AG10803 (cell line): ENCODE results near the gene PPM1M.
A peak's percentile ranks its signal among the peaks of the same experiment; 100 is the strongest.
"Not testable (repeated sequence)": the region's sequence is repeated elsewhere in the genome, so short reads cannot be mapped to it uniquely, and the experiment has no call there.

Experiments used
- DNase-seq: peaks from one replicate; pipeline ENCODE4 v3.0.0; 2010; ENCODE audit warnings: low read depth
- H3K4me3 ChIP-seq: 2 replicates; pipeline ENCODE4 v1.5.1; 2011; ENCODE audit warnings: mild to moderate bottlenecking, low read length, control low read depth
- TF ChIP-seq, protein P1 (sequence below): conservative IDR thresholded peaks from 2 replicates; pipeline ENCODE4 v1.5.1; 2011; ENCODE audit warnings: mild to moderate bottlenecking, low read length, control low read depth, inconsistent platforms

PPM1M gene

DNA sequence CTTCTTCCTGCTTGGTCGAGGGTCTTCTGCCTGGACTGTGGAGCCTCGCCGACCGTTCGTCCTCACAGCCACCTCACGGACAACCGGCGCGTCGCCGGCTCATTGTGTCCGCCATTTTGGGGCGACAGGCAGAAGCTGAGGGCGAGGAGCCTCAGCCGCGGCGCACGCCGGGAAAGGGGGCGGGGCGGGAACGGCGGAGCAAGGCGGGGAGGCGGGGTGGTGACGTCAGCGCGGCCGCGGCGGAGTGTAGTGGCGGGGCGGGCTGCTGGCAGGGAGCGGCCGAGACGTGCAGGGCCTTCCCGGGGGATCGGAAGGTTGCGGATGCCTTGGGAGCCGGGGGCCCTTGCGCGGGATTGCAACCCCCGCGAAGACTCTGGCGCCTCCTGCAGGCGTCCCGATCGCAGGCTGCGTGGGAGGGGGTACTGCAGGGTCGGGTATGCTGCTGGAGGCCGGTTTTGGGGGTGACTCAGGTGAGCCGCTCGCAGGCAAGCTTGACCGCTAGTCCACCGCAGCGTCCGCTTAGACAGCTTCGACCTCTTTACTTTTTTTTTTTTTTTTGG is 33.0 kb downstream of the PPM1M start, which contains the start of gene WDR82:
WDR82 (minus strand) TSS at position 140 of the 560 bp plus-strand sequence. CDS start 288 bp downstream, outside the sequence.
- DNase-seq = peak; percentile 92
- TF ChIP-seq, protein P1, sequence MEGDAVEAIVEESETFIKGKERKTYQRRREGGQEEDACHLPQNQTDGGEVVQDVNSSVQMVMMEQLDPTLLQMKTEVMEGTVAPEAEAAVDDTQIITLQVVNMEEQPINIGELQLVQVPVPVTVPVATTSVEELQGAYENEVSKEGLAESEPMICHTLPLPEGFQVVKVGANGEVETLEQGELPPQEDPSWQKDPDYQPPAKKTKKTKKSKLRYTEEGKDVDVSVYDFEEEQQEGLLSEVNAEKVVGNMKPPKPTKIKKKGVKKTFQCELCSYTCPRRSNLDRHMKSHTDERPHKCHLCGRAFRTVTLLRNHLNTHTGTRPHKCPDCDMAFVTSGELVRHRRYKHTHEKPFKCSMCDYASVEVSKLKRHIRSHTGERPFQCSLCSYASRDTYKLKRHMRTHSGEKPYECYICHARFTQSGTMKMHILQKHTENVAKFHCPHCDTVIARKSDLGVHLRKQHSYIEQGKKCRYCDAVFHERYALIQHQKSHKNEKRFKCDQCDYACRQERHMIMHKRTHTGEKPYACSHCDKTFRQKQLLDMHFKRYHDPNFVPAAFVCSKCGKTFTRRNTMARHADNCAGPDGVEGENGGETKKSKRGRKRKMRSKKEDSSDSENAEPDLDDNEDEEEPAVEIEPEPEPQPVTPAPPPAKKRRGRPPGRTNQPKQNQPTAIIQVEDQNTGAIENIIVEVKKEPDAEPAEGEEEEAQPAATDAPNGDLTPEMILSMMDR = peak; percentile 51
- H3K4me3 ChIP-seq = peak within 1 kb of the TSS; percentile 97

DNA sequence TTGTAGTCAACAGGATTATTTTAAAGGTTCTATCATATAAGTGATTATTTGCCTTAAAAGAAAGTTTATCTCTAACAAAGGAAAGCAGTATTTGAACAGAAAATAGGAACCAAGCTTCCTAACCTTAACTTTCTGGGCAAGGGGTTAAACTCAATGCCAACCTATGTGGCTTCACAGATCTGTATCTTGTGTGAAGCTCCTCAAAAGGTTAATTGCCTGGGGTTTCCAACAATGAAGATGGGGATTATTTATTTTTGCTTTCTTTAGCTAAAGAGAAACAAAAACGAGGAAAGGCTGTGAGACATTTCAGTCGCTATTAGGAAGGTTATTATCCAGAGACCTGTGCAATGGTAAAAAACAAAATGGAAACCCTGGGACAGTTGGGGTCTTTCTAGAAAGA is 34.0 kb downstream of the PPM1M start:
- TF ChIP-seq, protein P1 = no peak
- H3K4me3 ChIP-seq = peak overlapping the region; percentile 97
- DNase-seq = no peak

DNA sequence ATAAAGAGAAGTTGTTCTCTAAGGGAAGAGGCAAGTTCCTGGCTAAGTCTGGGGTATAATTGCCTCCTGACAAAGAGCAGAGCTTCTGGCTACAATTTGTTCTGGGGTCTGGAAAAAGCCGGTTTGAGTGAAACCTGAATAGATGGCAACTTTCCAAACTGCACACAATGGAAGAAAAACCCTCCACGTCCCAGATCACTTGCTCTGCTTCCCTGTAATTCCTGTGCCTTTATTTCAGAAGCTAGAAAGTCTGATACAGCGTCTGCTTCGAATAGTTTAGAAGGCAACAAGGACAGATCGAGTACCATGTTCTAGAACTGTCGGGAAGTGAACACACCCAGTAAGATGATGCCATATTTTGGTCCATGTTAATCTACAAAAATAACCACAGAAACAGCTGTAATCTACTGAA is 34.5 kb downstream of the PPM1M start:
- no peak overlapping the region for H3K4me3 ChIP-seq
- peak; percentile 36 for DNase-seq
- TF ChIP-seq, protein P1 = no peak

DNA sequence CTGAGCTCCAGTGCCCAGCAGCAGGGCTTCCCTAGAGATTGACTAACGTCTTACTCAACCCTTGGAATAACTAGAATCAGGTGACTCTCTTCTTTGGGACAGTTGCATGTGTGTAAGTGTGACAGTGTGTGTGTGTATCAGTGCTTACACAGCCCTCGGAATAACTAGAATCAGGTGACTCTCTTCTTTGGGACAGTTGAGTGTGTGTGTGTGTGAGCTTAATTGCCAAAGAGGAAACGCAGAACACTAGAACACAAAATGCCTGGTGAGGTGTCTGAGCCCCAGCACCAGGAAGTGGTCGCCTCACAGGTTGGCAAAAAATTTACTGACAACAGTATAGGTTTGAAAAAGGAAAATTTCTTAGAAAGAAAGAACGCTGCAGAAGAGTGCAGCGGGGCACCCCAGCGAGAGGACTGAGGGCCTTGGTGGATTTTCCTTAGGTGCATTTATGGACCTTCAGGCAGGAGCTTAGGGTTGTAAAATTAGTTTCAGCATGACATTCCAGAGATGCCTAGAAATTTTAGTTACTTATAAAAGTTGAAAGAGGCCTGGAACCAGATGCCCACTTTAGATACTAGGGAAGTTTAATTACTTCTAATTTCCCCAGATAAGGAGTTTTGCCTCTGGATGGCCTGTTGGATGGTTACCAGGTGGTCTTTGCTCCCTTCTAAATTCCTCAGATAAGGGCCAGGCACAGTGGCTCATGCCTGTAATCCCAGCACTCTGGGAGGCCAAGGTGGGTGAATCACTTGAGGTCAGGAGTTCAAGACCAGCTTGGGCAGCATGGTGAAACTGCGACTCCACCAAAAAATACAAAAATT is 36.6 kb downstream of the PPM1M start:
- TF ChIP-seq, protein P1 = no peak
- H3K4me3 ChIP-seq = no peak overlapping the region
- peak; percentile 23 for DNase-seq

DNA sequence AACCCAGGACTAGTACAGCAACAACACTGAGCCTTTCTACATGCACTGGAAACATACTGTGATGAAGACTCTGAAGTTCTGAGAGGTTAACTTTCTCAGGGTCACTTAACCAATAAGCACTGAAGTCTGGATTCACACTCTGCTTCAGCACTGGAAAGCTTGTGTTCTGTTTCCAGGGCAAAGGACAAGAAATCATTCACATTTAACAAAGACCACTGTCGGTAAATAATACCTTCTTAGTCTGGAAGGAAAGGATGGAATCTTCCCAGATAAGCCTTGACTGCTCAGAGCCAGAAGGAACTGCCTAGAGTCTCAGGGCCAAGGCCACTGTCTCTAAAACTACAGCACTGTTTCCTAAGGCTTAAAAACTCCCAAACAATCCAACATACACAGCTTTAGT is 37.7 kb downstream of the PPM1M start:
- no peak overlapping the region for H3K4me3 ChIP-seq
- no peak for DNase-seq
- TF ChIP-seq, protein P1 = no peak

DNA sequence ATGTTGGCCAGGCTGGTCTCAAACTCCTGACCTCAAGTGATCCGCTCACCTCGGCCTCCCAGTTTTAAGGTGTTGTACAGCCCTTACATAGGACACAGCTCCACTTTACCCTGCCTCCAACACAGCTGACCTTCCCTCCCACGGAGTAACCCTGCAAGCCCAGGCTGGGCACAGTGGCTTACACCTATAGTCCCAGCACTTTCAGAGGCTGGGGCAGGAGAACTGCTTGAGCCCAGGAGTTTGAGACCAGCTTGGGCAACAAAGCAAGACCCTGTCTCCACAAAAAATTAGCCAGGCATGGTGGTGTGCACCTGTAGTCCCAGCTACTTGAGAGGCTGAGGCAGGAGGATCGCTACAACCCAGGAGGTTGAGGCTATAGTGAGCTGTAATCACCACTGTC is 38.5 kb downstream of the PPM1M start:
- not testable (repeated sequence) for H3K4me3 ChIP-seq, DNase-seq

DNA sequence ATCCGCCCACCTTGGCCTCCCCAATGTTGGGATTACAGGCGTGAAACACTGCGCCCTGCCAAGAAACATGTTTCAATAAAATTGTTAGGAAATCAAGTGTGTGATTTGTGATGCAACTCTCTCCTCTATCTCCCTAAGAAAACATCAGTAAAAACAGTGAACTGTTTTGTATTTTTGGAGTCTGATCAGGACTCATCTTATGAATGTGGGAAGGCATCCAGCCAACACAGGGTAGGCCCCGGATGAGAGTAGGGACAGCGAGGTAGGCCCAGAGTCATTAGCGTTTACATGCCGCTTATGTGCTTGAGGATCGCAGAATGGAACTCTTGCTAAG is 41.2 kb downstream of the PPM1M start:
- DNase-seq = peak; percentile 38
- H3K4me3 ChIP-seq = peak overlapping the region; percentile 97
- TF ChIP-seq, protein P1 = no peak
